ENCODE measurements around the gene RALGAPA2.

GRCh38 chr20:20759132-20759531 lies 46.7 kb upstream of the RALGAPA2 start:
- TF ChIP-seq ELF4 (IDR thresholded peaks at IDR 0.05) (no peak), ZNF384 (IDR thresholded peaks at IDR 0.05) (no peak), L3MBTL2 (conservative IDR thresholded peaks at IDR 0.05) (no peak), CTBP1 (IDR thresholded peaks at IDR 0.05; ENCODE audit: borderline replicate concordance) (no peak), FOXM1 (IDR thresholded peaks at IDR 0.05; ENCODE audit: borderline replicate concordance) (no peak), BHLHE40 (IDR thresholded peaks at IDR 0.05; ENCODE audit: borderline replicate concordance) (no peak), ARNT (IDR thresholded peaks at IDR 0.05) (no peak), SUZ12 (IDR thresholded peaks at IDR 0.05) (no peak)
